ENCODE measurements around the gene TNFSF15.
"Not testable (repeated sequence)": the region's sequence is repeated elsewhere in the genome, so short reads cannot be mapped to it uniquely, and the experiment has no call there.

Gene TNFSF15

GRCh38 chr9:114771889-114772288 is 34.0 kb downstream of the TNFSF15 start:
- in situ Hi-C loops (cut with HindIII; ENCODE audit: low pct_ligation_motif_present, low pct_unique_long_range_greater_than_20kb, low sequenced_read_pairs): no loop called here
- no peak for DNase-seq

GRCh38 chr9:114770991-114771390 is 34.8 kb downstream of the TNFSF15 start:
- in situ Hi-C loops (cut with HindIII; ENCODE audit: low pct_ligation_motif_present, low pct_unique_long_range_greater_than_20kb, low sequenced_read_pairs): no loop called here
- DNase-seq: no peak

GRCh38 chr9:114769624-114770023 is 36.2 kb downstream of the TNFSF15 start:
- in situ Hi-C loops (cut with HindIII; ENCODE audit: low pct_ligation_motif_present, low pct_unique_long_range_greater_than_20kb, low sequenced_read_pairs): no loop called here
- DNase-seq: no peak

- in situ Hi-C loops (cut with HindIII; ENCODE audit: low pct_ligation_motif_present, low pct_unique_long_range_greater_than_20kb, low sequenced_read_pairs): no loop called here
- DNase-seq: no peak
Measured at GRCh38 chr9:114763220-114763619, 42.6 kb downstream of the TNFSF15 start.

- in situ Hi-C loops (cut with HindIII; ENCODE audit: low pct_ligation_motif_present, low pct_unique_long_range_greater_than_20kb, low sequenced_read_pairs): no loop called here
- no peak for DNase-seq
Measured at GRCh38 chr9:114761523-114761922, 44.3 kb downstream of the TNFSF15 start.

- in situ Hi-C loops (cut with HindIII; ENCODE audit: low pct_ligation_motif_present, low pct_unique_long_range_greater_than_20kb, low sequenced_read_pairs): no loop called here
Measured at GRCh38 chr9:114759512-114760341, 46.1 kb downstream of the TNFSF15 start.

GRCh38 chr9:114757984-114758383 is 47.9 kb downstream of the TNFSF15 start:
- no peak for DNase-seq
- in situ Hi-C loops (cut with HindIII; ENCODE audit: low pct_ligation_motif_present, low pct_unique_long_range_greater_than_20kb, low sequenced_read_pairs): no loop called here

More at GRCh38 chr9:114759512-114760341, 46.1 kb downstream of the TNFSF15 start:
- DNase-seq: no peak

- no peak for DNase-seq
- in situ Hi-C loops (cut with HindIII; ENCODE audit: low pct_ligation_motif_present, low pct_unique_long_range_greater_than_20kb, low sequenced_read_pairs): no loop called here
Measured at GRCh38 chr9:114757395-114757794, 48.4 kb downstream of the TNFSF15 start.

GRCh38 chr9:114756920-114757319 is 48.9 kb downstream of the TNFSF15 start:
- in situ Hi-C loops (cut with HindIII; ENCODE audit: low pct_ligation_motif_present, low pct_unique_long_range_greater_than_20kb, low sequenced_read_pairs): no loop called here
- no peak for DNase-seq

- DNase-seq: no peak
- in situ Hi-C loops (cut with HindIII; ENCODE audit: low pct_ligation_motif_present, low pct_unique_long_range_greater_than_20kb, low sequenced_read_pairs): no loop called here
Measured at GRCh38 chr9:114754581-114754980, 51.3 kb downstream of the TNFSF15 start.

- DNase-seq: no peak
- in situ Hi-C loops (cut with HindIII; ENCODE audit: low pct_ligation_motif_present, low pct_unique_long_range_greater_than_20kb, low sequenced_read_pairs): no loop called here
Measured at GRCh38 chr9:114746591-114747346, 59.1 kb downstream of the TNFSF15 start.

- DNase-seq: no peak
- in situ Hi-C loops (cut with HindIII; ENCODE audit: low pct_ligation_motif_present, low pct_unique_long_range_greater_than_20kb, low sequenced_read_pairs): no loop called here
Measured at GRCh38 chr9:114745879-114746550, 59.8 kb downstream of the TNFSF15 start.

- in situ Hi-C loops (cut with HindIII; ENCODE audit: low pct_ligation_motif_present, low pct_unique_long_range_greater_than_20kb, low sequenced_read_pairs): no loop called here
- DNase-seq: no peak
Measured at GRCh38 chr9:114745108-114745848, 60.6 kb downstream of the TNFSF15 start.

- in situ Hi-C loops (cut with HindIII; ENCODE audit: low pct_ligation_motif_present, low pct_unique_long_range_greater_than_20kb, low sequenced_read_pairs): no loop called here
- no peak for DNase-seq
Measured at GRCh38 chr9:114743446-114743845, 62.4 kb downstream of the TNFSF15 start.

- no peak for DNase-seq
- in situ Hi-C loops (cut with HindIII; ENCODE audit: low pct_ligation_motif_present, low pct_unique_long_range_greater_than_20kb, low sequenced_read_pairs): no loop called here
Measured at GRCh38 chr9:114742947-114743346, 62.9 kb downstream of the TNFSF15 start.

GRCh38 chr9:114741521-114741920 is 64.3 kb downstream of the TNFSF15 start:
- DNase-seq; in situ Hi-C loops (cut with HindIII; ENCODE audit: low pct_ligation_motif_present, low pct_unique_long_range_greater_than_20kb, low sequenced_read_pairs): not testable (repeated sequence)

- in situ Hi-C loops (cut with HindIII; ENCODE audit: low pct_ligation_motif_present, low pct_unique_long_range_greater_than_20kb, low sequenced_read_pairs): no loop called here
- peak; percentile 71 for DNase-seq
Measured at GRCh38 chr9:114738581-114739316, 67.1 kb downstream of the TNFSF15 start.

GRCh38 chr9:114737847-114738246 is 68.0 kb downstream of the TNFSF15 start:
- in situ Hi-C loops (cut with HindIII; ENCODE audit: low pct_ligation_motif_present, low pct_unique_long_range_greater_than_20kb, low sequenced_read_pairs): no loop called here
- DNase-seq: no peak

All from ACHN (cell line).